IMR-90 (cell line): ENCODE measurements around the gene DCLRE1A. TPM values are rescaled to one million over a fixed set of nuclear protein-coding genes. Genes with fewer than 3 reads are reported as not detected.

ENCODE experiments used
- ATAC-seq: fragments of 200-7000 bp; cut with Tn5 transposase; 2 replicates; pipeline ENCODE4 v1.9.1; 2020; ENCODE audit warnings: low read depth, mild to moderate bottlenecking, moderate library complexity
- BruUV-seq: library from RNA; stranded (reverse); fragments of 400-500 nt; replicated peaks from 2 replicates; lab custom pipeline; 2021; lab: Mats Ljungman, UMichigan
- CTCF ChIA-PET: fragments of 300-600 bp; formaldehyde crosslinking; extraction: SDS; loops from one replicate; lab custom pipeline; 2021; ENCODE audit warnings: antibody characterized with exemption; lab: Yijun Ruan, JAX
- POLR2A ChIA-PET: fragments of 300-600 bp; sonication (Branson Sonifier 250); formaldehyde crosslinking; loops from one replicate; lab custom pipeline; 2022; ENCODE audit warnings: antibody characterized with exemption; ENCODE audit not compliant: unreplicated experiment; lab: Charles Lee
- DNase-seq: peaks from one replicate; pipeline ENCODE4 v3.0.0; 2013
- H2AFZ ChIP-seq: replicated peaks from 2 replicates; pipeline ENCODE3; 2013; ENCODE audit warnings: low read length, mild to moderate bottlenecking; ENCODE audit not compliant: poor library complexity
- H2AK5ac ChIP-seq: 2 replicates; pipeline ENCODE4 v1.6.1; 2013; ENCODE audit warnings: low read depth, low read length, inconsistent platforms
- H2AK9ac ChIP-seq: replicated peaks from 2 replicates; pipeline ENCODE3; 2013; ENCODE audit warnings: mild to moderate bottlenecking, low read depth, low read length, moderate library complexity; ENCODE audit not compliant: poor library complexity
- H2BK120ac ChIP-seq: 2 replicates; pipeline ENCODE4 v1.6.1; 2013; ENCODE audit warnings: low read depth, low read length, inconsistent platforms
- H2BK15ac ChIP-seq: 3 replicates; pipeline ENCODE4 v1.6.1; 2013; ENCODE audit warnings: low read depth, low read length, inconsistent platforms
- H2BK20ac ChIP-seq: 2 replicates; pipeline ENCODE4 v1.6.1; 2013; ENCODE audit warnings: low read depth, mild to moderate bottlenecking, inconsistent platforms, low read length, moderate library complexity
- H2BK5ac ChIP-seq: 2 replicates; pipeline ENCODE4 v1.6.1; 2013; ENCODE audit warnings: mild to moderate bottlenecking, low read depth, low read length, inconsistent platforms; ENCODE audit not compliant: poor library complexity, severe bottlenecking
- H3K14ac ChIP-seq: replicated peaks from 2 replicates; pipeline ENCODE4 v1.6.1; 2013; ENCODE audit warnings: low read depth, low read length, inconsistent platforms
- H3K18ac ChIP-seq: 2 replicates; pipeline ENCODE4 v1.6.1; 2013; ENCODE audit warnings: low read depth, low read length, control low read depth
- H3K23ac ChIP-seq: 2 replicates; pipeline ENCODE4 v1.6.1; 2013; ENCODE audit warnings: low read depth, low read length, inconsistent platforms
- H3K27ac ChIP-seq: 2 replicates; pipeline ENCODE4 v1.5.1; 2013; ENCODE audit warnings: mild to moderate bottlenecking, control low read depth, low read length; ENCODE audit not compliant: insufficient read depth
- H3K27me3 ChIP-seq: 2 replicates; pipeline ENCODE4 v1.6.1; 2013; ENCODE audit warnings: low read length; ENCODE audit not compliant: control insufficient read depth, insufficient read depth
- H3K36me3 ChIP-seq: 2 replicates; pipeline ENCODE4 v1.6.1; 2013; ENCODE audit warnings: low read length, mixed read lengths; ENCODE audit not compliant: control insufficient read depth, insufficient read depth
- H3K4ac ChIP-seq: 2 replicates; pipeline ENCODE4 v1.6.1; 2013; ENCODE audit warnings: low read depth, low read length, inconsistent platforms
- H3K4me1 ChIP-seq: 2 replicates; pipeline ENCODE4 v1.6.1; 2013; ENCODE audit warnings: low read length, mixed read lengths; ENCODE audit not compliant: control insufficient read depth, insufficient read depth
- H3K4me2 ChIP-seq: 2 replicates; pipeline ENCODE4 v1.6.1; 2013; ENCODE audit warnings: low read depth, mild to moderate bottlenecking, control low read depth, low read length, moderate library complexity
- H3K4me3 ChIP-seq: 2 replicates; pipeline ENCODE4 v1.5.1; 2013; ENCODE audit warnings: low read depth, mild to moderate bottlenecking, control low read depth, low read length, moderate library complexity; ENCODE audit not compliant: insufficient read depth
- H3K56ac ChIP-seq: 2 replicates; pipeline ENCODE4 v1.6.1; 2013; ENCODE audit warnings: low read length, inconsistent platforms; ENCODE audit not compliant: insufficient read depth; ENCODE audit errors: extremely low read depth
- H3K79me1 ChIP-seq, 2 experiments: 2 replicates each; pipeline ENCODE4 v1.6.1; 2013; ENCODE audit warnings: low read length in 2 of 2, inconsistent platforms in 1 of 2, low read depth in 1 of 2
- H3K9ac ChIP-seq: 2 replicates; pipeline ENCODE4 v1.6.1; 2013; ENCODE audit warnings: low read depth, low read length, control low read depth
- H3K9me1 ChIP-seq: 2 replicates; pipeline ENCODE4 v1.6.1; 2013; ENCODE audit warnings: low read length, inconsistent platforms; ENCODE audit not compliant: insufficient read depth
- H3K9me3 ChIP-seq: 2 replicates; pipeline ENCODE4 v1.6.1; 2013; ENCODE audit warnings: low read length; ENCODE audit not compliant: control insufficient read depth, insufficient read depth
- H4K20me1 ChIP-seq: 2 replicates; pipeline ENCODE4 v1.6.1; 2013; ENCODE audit warnings: low read length, inconsistent platforms; ENCODE audit not compliant: insufficient read depth
- H4K5ac ChIP-seq: 2 replicates; pipeline ENCODE4 v1.6.1; 2013; ENCODE audit warnings: mild to moderate bottlenecking, low read depth, low read length, control low read depth
- H4K8ac ChIP-seq, 2 experiments: 2 replicates each; pipeline ENCODE4 v1.6.1; 2013; ENCODE audit warnings: low read depth in 2 of 2, low read length in 2 of 2, control low read depth in 1 of 2, inconsistent platforms in 1 of 2
- H4K91ac ChIP-seq: 2 replicates; pipeline ENCODE4 v1.6.1; 2013; ENCODE audit warnings: low read depth, low read length, inconsistent platforms; ENCODE audit not compliant: insufficient read depth
- MAZ ChIP-seq: IDR thresholded peaks from 2 replicates; pipeline ENCODE4 v1.6.1; 2012; ENCODE audit warnings: low read depth, mild to moderate bottlenecking, low read length, improper control_type of control experiment, moderate library complexity, borderline replicate concordance
- WGBS, 2 experiments: methylation state at CpG; one replicate each; pipeline versions ENCODE4 v1.1.5 to v1.1.7; 2013; ENCODE audit warnings: missing lambda C conversion rate in 2 of 2; ENCODE audit not compliant: insufficient read length in 1 of 2; ENCODE audit errors: extremely low coverage in 2 of 2; 5-methylcytosine and 5-hydroxymethylcytosine counted together
- dilution Hi-C: fragments of 300-500 bp; cut with HindIII; formaldehyde crosslinking; loops from one replicate; pipeline ENCODE4 v1.14.3; 2018; ENCODE audit warnings: low sequenced_read_pairs; ENCODE audit not compliant: unreplicated experiment
- in situ Hi-C: fragments of 300-500 bp; cut with MboI; formaldehyde crosslinking; loops from 3 replicates; pipeline ENCODE4 v1.14.3; 2019; ENCODE audit warnings: low sequenced_read_pairs, inconsistent platforms, mixed read lengths
- intact Hi-C: fragments of 100-400 bp; cut with micrococcal nuclease; formaldehyde crosslinking; loops from 2 replicates; pipeline ENCODE4 v1.10.0; 2022
- polyA plus RNA-seq, 3 experiments: library from polyadenylated mRNA; depleted of rRNA; stranded (reverse); fragments of >200 nt; gene quantifications; 2 replicates each; pipeline ENCODE4 v1.2.3, GENCODE V29; 2012; ENCODE audit warnings: low replicate concordance in 1 of 3
- total RNA-seq: library from RNA; depleted of rRNA; stranded (reverse); fragments of >200 nt; gene quantifications from 2 replicates; pipeline ENCODE4 v1.2.3, GENCODE V29; 2012
- TF ChIP-seq, protein P1 (sequence below): fragments of 150-350 bp; IDR thresholded peaks from 2 replicates; pipeline ENCODE4 v1.6.1; 2017; ENCODE audit warnings: mild to moderate bottlenecking, antibody characterized with exemption, low read length, low read depth

Gene DCLRE1A
- total and polyA plus RNA-seq, 2 of the 4 experiments (the other 2 are of a cell fraction) = 3.1 to 6.3 TPM

DNA sequence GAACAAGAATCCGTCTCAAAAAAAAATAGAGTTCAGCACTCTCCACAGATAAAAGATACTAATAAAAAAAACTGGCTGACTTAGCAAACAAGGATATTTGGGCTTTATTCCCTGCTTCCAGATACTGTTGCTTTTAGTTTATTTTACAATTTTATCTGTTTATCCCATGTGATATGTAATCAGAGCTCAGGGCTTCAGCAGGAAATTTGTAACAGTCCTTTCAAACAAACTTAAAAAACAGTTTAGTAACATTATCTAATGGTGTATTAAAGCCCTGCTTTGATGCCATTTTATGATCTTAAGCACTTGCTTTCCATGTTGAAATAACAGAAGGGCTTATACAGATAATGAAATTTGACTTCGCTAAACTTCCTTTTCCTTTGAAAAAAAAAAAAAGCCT, 28.1 kb downstream of the DCLRE1A start:
- no peak overlapping the region for H2AK9ac ChIP-seq
- no peak overlapping the region; the same call in 1 of the 2 replicates for H3K4me2 ChIP-seq
- TF ChIP-seq, protein P1, sequence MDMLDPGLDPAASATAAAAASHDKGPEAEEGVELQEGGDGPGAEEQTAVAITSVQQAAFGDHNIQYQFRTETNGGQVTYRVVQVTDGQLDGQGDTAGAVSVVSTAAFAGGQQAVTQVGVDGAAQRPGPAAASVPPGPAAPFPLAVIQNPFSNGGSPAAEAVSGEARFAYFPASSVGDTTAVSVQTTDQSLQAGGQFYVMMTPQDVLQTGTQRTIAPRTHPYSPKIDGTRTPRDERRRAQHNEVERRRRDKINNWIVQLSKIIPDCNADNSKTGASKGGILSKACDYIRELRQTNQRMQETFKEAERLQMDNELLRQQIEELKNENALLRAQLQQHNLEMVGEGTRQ = no peak
- TF ChIP-seq MAZ = no peak
- no peaks in the 10 kb centered on the region for H3K36me3 ChIP-seq
- no CpG with 5 or more reads among the region's 2 CpGs for WGBS, 2 experiments
- H3K14ac ChIP-seq = no peak overlapping the region
- intact Hi-C loops (no loop called here), dilution Hi-C loops (no loop called here), in situ Hi-C loops (no loop called here)
- no peak overlapping the region for H3K9ac ChIP-seq
- no peak overlapping the region for H3K56ac ChIP-seq
- no TSS peak for BruUV-seq
- H2AFZ ChIP-seq = no peak overlapping the region
- no peak overlapping the region for H3K18ac ChIP-seq
- no peak overlapping the region for H3K27ac ChIP-seq
- no peaks in the 10 kb centered on the region; the same call in 1 of the 2 replicates for H3K9me3 ChIP-seq
- no peak overlapping the region for H2BK120ac ChIP-seq
- H3K27me3 ChIP-seq = no peaks in the 10 kb centered on the region; the same call in none of the 2 replicates
- no peak overlapping the region for H2BK20ac ChIP-seq
- H3K4me1 ChIP-seq = no peaks in the 10 kb centered on the region; the same call in 1 of the 2 replicates
- H3K9me1 ChIP-seq = no peaks in the 10 kb centered on the region
- H4K5ac ChIP-seq = no peak overlapping the region
- DNase-seq (peak; percentile 33), ATAC-seq (peak; percentile 81)
- H2AK5ac ChIP-seq = no peak overlapping the region
- H4K20me1 ChIP-seq = no peaks in the 10 kb centered on the region
- H3K4ac ChIP-seq = no peak overlapping the region
- H2BK5ac ChIP-seq = no peak overlapping the region
- ChIA-PET CTCF (no interaction called here), POLR2A (no interaction called here)
- no peak overlapping the region for H4K8ac ChIP-seq
- H3K23ac ChIP-seq = no peak overlapping the region
- no peak overlapping the region for H3K4me3 ChIP-seq
- no peaks in the 10 kb centered on the region for H3K79me1 ChIP-seq
- no peak overlapping the region for H2BK15ac ChIP-seq
- H4K91ac ChIP-seq = no peak overlapping the region
